K562 (cell line): ENCODE data around the gene CLCN2. TPM values are rescaled to one million over a fixed set of nuclear protein-coding genes. Genes with fewer than 3 reads are reported as not detected.

ENCODE experiments used
- ATAC-seq: fragments of 200-7000 bp; cut with Tn5 transposase; 3 replicates; pipeline ENCODE4 v1.9.1; 2020; ENCODE audit warnings: moderate library complexity
- BruUV-seq: library from RNA; stranded (reverse); fragments of 400-500 nt; replicated peaks from 2 replicates; lab custom pipeline; 2021; lab: Mats Ljungman, UMichigan
- CTCF ChIA-PET: fragments of 300-600 bp; formaldehyde crosslinking; extraction: SDS; loops from one replicate; lab custom pipeline; 2021; ENCODE audit warnings: low intra/inter-chr PET ratio; lab: Yijun Ruan, JAX
- POLR2A ChIA-PET: fragments of 300-600, 350-650 bp; sonication (Branson Sonifier 250); formaldehyde crosslinking; extraction: SDS; loops from one replicate; lab custom pipeline; 2021; ENCODE audit warnings: antibody characterized with exemption, inconsistent platforms; lab: Yijun Ruan, JAX
- DNase-seq, 4 experiments: peaks; one replicate each; pipeline versions ENCODE4 v3.0.0 to v3.0.0-alpha.2; 2011 to 2018; ENCODE audit warnings: low spot score in 3 of 4, mixed read lengths in 3 of 4; ENCODE audit errors: extremely low read depth in 1 of 4
- FAIRE-seq: peaks from 2 replicates; lab custom pipeline; 2011; peaks lifted over from hg19 to GRCh38; lab: Jason Lieb, UNC
- H2AFZ ChIP-seq: 2 replicates; pipeline ENCODE4 v1.6.0; 2011; ENCODE audit warnings: low read depth, low read length, control low read depth, inconsistent platforms
- H3K27ac ChIP-seq: fragments of 200-600 bp; 3 replicates; pipeline ENCODE4 v1.8.0; 2011; ENCODE audit warnings: low read depth, mild to moderate bottlenecking, control low read depth, inconsistent platforms, low read length, moderate library complexity, mixed read lengths; ENCODE audit errors: extremely low read depth
- H3K27me3 ChIP-seq, 2 experiments: fragments of 300-600 bp in 1 of 2; 2 replicates in 1 of 2; 3 replicates in 1 of 2; pipeline versions ENCODE4 v1.6.0 to v1.8.0; 2011; ENCODE audit warnings: inconsistent platforms in 2 of 2, low read length in 2 of 2, mild to moderate bottlenecking in 1 of 2, mixed read lengths in 1 of 2, moderate library complexity in 1 of 2; ENCODE audit not compliant: control insufficient read depth in 2 of 2, insufficient read depth in 2 of 2
- H3K36me3 ChIP-seq: fragments of 300-600 bp; 3 replicates; pipeline ENCODE4 v1.8.0; 2011; ENCODE audit warnings: mild to moderate bottlenecking, low read length, inconsistent platforms; ENCODE audit not compliant: control insufficient read depth, insufficient read depth
- H3K4me1 ChIP-seq, 2 experiments: fragments of 200-600 bp in 1 of 2; replicated peaks in 1 of 2; 2 replicates in 1 of 2; 3 replicates in 1 of 2; pipeline versions ENCODE4 v1.5.1 to v1.8.0; 2011; ENCODE audit warnings: inconsistent platforms in 2 of 2, low read length in 2 of 2, mild to moderate bottlenecking in 1 of 2, mixed read lengths in 1 of 2, moderate library complexity in 1 of 2; ENCODE audit not compliant: control insufficient read depth in 2 of 2, insufficient read depth in 2 of 2
- H3K4me2 ChIP-seq: 2 replicates; pipeline ENCODE4 v1.6.1; 2011; ENCODE audit warnings: low read length, control low read depth, inconsistent platforms, mixed read lengths; ENCODE audit not compliant: insufficient read depth
- H3K4me3 ChIP-seq: fragments of 200-600 bp; sonication (generic), shearing (Covaris generic); 2 replicates; pipeline ENCODE4 v1.5.1; 2016; ENCODE audit warnings: control low read depth, inconsistent platforms
- H3K79me2 ChIP-seq: fragments of 200-600 bp; 3 replicates; pipeline ENCODE4 v1.8.0; 2011; ENCODE audit warnings: low read length, inconsistent platforms; ENCODE audit not compliant: control insufficient read depth, insufficient read depth
- H3K9ac ChIP-seq, 2 experiments: 2 replicates each; pipeline versions ENCODE4 v1.6.0 to v1.6.1; 2011; ENCODE audit warnings: low read depth in 2 of 2, low read length in 2 of 2, control low read depth in 1 of 2, inconsistent platforms in 1 of 2, mild to moderate bottlenecking in 1 of 2, mixed read lengths in 1 of 2; ENCODE audit not compliant: insufficient read depth in 1 of 2
- H3K9me1 ChIP-seq: one replicate; pipeline ENCODE4 v1.6.0; 2011; ENCODE audit warnings: inconsistent platforms, mild to moderate bottlenecking, low read length, moderate library complexity; ENCODE audit not compliant: control insufficient read depth, insufficient read depth
- H3K9me3 ChIP-seq: replicated peaks from 2 replicates; pipeline ENCODE4 v1.5.1; 2011; ENCODE audit warnings: low read depth, low read length, inconsistent platforms; ENCODE audit not compliant: control insufficient read depth, insufficient read depth
- H4K20me1 ChIP-seq: replicated peaks from 2 replicates; pipeline ENCODE4 v1.6.1; 2011; ENCODE audit warnings: low read length, inconsistent platforms, mixed read lengths; ENCODE audit not compliant: control insufficient read depth, insufficient read depth
- ARID1B ChIP-seq: fragments of 450-650 bp; IDR thresholded peaks from 2 replicates; pipeline ENCODE4 v1.6.1; 2016; ENCODE audit warnings: antibody characterized with exemption, mild to moderate bottlenecking, inconsistent platforms
- ATF7 ChIP-seq: fragments of 450-650 bp; IDR thresholded peaks from 2 replicates; pipeline ENCODE4 v1.7.1; 2014; ENCODE audit warnings: mild to moderate bottlenecking, moderate library complexity
- CREB5 ChIP-seq: fragments of 250-450 bp; sonication (Bioruptor Pico); IDR thresholded peaks from 2 replicates; pipeline ENCODE4 v1.5.0; 2020; ENCODE audit warnings: mild to moderate bottlenecking
- EP300 ChIP-seq: IDR thresholded peaks from 2 replicates; pipeline ENCODE4 v1.6.1; 2012; ENCODE audit warnings: low read length, improper control_type of control experiment
- ESRRA ChIP-seq: fragments of 450-650 bp; IDR thresholded peaks from 2 replicates; pipeline ENCODE4 v1.6.1; 2014; ENCODE audit warnings: low read depth, mild to moderate bottlenecking, moderate library complexity, borderline replicate concordance
- KLF6 ChIP-seq: fragments of 250-450 bp; sonication (Bioruptor Pico); IDR thresholded peaks from 2 replicates; pipeline ENCODE4 v1.4.0; 2020; ENCODE audit warnings: mild to moderate bottlenecking, moderate library complexity, borderline replicate concordance
- SNIP1 ChIP-seq: fragments of 450-650 bp; IDR thresholded peaks from 2 replicates; pipeline ENCODE4 v1.7.1; 2017; ENCODE audit warnings: low read depth, mild to moderate bottlenecking
- TOE1 ChIP-seq, 2 experiments: fragments of 450-650 bp in 1 of 2; sonication (generic) in 1 of 2; formaldehyde crosslinking in 1 of 2; IDR thresholded peaks; 2 replicates each; pipeline versions ENCODE4 v1.7.1 to v1.8.0; 2016 to 2022; ENCODE audit warnings: borderline replicate concordance in 2 of 2, mild to moderate bottlenecking in 2 of 2, antibody characterized with exemption in 1 of 2, inconsistent platforms in 1 of 2, low read depth in 1 of 2, missing genetic modification reagents in 1 of 2, moderate library complexity in 1 of 2
- ZFX ChIP-seq: sonication (generic); formaldehyde crosslinking; IDR thresholded peaks from 2 replicates; pipeline ENCODE4 v1.8.0; 2022; ENCODE audit warnings: mild to moderate bottlenecking, missing genetic modification reagents, moderate library complexity
- ZNF263 ChIP-seq: sonication (generic); formaldehyde crosslinking; IDR thresholded peaks from 2 replicates; pipeline ENCODE4 v1.8.0; 2022; ENCODE audit warnings: mild to moderate bottlenecking, missing genetic modification reagents, borderline replicate concordance
- ZNF41 ChIP-seq: fragments of 250-450 bp; sonication (Bioruptor Pico); conservative IDR thresholded peaks from 2 replicates; pipeline ENCODE4 v1.4.0; 2020; ENCODE audit warnings: mild to moderate bottlenecking
- WGBS: fragments of 100-300 bp; shearing (Covaris generic); methylation state at CpG from one replicate; pipeline ENCODE4 v1.1.6; 2016; ENCODE audit warnings: low coverage, mixed read lengths; ENCODE audit not compliant: insufficient coverage; ENCODE audit errors: missing lambda C conversion rate; 5-methylcytosine and 5-hydroxymethylcytosine counted together
- in situ Hi-C: fragments of 300-500 bp; cut with MboI; formaldehyde crosslinking; loops from 4 replicates; pipeline ENCODE4 v1.15.0; 2018; ENCODE audit warnings: inconsistent platforms, mixed read lengths
- intact Hi-C: fragments of 100-400 bp; cut with micrococcal nuclease; formaldehyde crosslinking; loops from 2 replicates; pipeline ENCODE4 v1.14.2; 2022
- polyA plus RNA-seq, 8 experiments: library from polyadenylated mRNA; depleted of rRNA in 4 of 8; stranded (reverse) in 5 of 8; unstranded in 3 of 8; fragments of >200 nt; fragmentation: Nextera tagmentation in 2 of 8; fragmentation: Illumina TruSeq in 1 of 8; extraction: Ambion mirVana in 2 of 8; extraction: Trizol in 1 of 8; gene quantifications; 2 replicates each; pipeline versions ENCODE4 v1.2.1 to v1.2.3, GENCODE V29; 2011 to 2014; ENCODE audit warnings: inconsistent platforms in 1 of 8, missing spikeins in 1 of 8
- total RNA-seq, 7 experiments: library from RNA; depleted of rRNA in 6 of 7; stranded (reverse); fragments of >200 nt in 6 of 7; fragmentation: Illumina TruSeq in 2 of 7; extraction: Trizol in 2 of 7; gene quantifications; 2 replicates each; pipeline versions ENCODE4 v1.2.1 to v1.2.3, GENCODE V29; 2011 to 2021; ENCODE audit warnings: low replicate concordance in 1 of 7
- TF ChIP-seq, protein P1 (sequence below): fragments of 250-450 bp; sonication (Bioruptor Pico); IDR thresholded peaks from 2 replicates; pipeline ENCODE4 v1.8.0; 2022; ENCODE audit warnings: inconsistent platforms

Gene CLCN2
- total and polyA plus RNA-seq, 9 of the 15 experiments (the other 6 are each of a cell fraction or from before 2014, with no cell fraction given) = 0.10 to 14.0 (median 6.9) TPM

DNA sequence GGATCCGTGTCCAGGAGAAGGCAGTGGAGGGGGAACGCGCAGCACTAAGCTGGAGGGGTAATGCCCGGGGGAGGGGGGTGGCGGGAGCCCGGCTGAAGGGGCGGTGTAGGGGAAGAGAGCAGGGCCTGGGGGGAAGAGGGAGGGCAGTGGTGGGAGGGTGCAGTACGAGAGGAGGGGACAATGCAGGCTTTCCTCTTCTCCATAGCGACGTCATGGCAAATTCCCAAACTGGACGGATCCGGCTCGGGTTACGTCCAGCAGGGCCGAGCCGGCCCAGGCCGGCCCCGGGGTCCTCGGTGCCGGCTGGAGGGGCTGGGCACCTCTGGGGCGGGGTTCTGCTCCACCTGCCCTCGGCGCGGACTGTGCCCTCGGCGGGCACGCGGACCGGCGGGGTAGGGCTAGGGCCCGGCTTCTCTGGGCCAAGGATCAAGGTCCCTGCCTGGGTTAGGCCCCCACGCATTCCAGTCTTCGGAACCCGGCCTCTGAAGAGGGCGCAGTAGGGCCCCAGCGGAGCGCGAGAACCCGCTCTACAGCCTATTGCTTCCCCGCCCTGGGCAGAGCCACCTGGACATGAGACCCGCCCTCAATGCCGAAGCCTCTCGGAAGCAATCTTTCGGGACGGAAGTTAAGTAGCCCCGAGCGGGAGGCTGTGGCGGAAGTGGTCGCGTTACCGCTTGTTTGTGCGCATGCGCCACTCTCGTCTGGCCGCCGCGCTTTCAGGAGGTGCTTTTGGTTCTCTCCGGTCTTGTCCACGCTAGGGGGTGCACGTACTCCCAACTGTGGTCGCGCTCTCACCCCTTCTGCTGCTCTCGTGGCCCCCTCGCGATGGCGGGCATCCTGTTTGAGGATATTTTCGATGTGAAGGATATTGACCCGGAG lies 1.5 kb upstream of the CLCN2 start (continued):
- TF ChIP-seq, protein P1, sequence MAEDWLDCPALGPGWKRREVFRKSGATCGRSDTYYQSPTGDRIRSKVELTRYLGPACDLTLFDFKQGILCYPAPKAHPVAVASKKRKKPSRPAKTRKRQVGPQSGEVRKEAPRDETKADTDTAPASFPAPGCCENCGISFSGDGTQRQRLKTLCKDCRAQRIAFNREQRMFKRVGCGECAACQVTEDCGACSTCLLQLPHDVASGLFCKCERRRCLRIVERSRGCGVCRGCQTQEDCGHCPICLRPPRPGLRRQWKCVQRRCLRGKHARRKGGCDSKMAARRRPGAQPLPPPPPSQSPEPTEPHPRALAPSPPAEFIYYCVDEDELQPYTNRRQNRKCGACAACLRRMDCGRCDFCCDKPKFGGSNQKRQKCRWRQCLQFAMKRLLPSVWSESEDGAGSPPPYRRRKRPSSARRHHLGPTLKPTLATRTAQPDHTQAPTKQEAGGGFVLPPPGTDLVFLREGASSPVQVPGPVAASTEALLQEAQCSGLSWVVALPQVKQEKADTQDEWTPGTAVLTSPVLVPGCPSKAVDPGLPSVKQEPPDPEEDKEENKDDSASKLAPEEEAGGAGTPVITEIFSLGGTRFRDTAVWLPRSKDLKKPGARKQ (CRISPR knock-in tag) = no peak
- peak; percentile 84 for TF ChIP-seq ATF7
- TF ChIP-seq ARID1B = no peak; the same call in 1 of the 2 replicates

DNA sequence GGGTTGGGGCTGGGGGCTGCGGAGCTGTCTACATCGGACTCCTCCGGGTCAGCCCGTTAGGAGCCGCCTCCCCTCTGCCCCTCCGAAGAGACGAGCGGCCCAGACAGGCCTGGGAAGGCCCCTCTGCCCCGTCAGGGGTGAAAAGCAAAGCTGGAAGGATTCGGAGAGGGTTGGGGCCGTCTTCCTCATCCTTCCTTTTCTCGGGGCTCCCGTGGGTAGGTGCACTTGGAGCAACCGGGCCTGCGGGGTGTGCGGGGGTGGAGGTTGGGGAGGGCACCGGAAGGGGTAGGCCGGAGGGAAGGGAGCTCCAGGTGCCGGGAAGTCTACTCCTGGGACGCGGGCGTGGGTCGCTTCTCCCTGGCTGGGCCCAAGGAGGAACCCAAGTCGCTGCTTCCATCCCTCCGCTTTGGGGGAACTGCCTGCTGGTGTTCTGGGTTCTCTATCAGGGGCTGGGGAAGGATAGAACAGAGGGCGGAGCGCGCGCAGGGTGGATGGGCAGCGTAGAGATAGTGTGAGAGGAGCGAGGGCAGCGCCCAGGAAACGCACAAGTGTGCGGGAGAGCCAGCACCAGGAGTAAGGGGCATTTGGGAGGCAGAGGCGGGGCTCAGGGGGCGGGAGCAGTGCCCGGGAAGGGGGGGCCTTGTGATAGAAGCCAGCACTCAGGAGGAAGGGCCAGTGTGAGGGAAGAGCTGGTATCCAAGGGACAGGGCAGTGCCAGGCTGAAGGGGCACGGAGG lies 695 bp upstream of the CLCN2 start:
- H3K9ac ChIP-seq = peak overlapping the region; percentile 88 to 95
- no peaks in the 10 kb centered on the region for H3K27me3 ChIP-seq
- peaks cover 8% of the 10 kb centered on the region for H3K9me1 ChIP-seq
- POLR2A ChIA-PET = interaction anchor here (0.6 to 2.6 kb wide), 7 partner anchors 8 to 656 kb away, joined by 3 to 35 read pairs (median 4); no protein-coding TSS in a partner anchor
- no peaks in the 10 kb centered on the region for H4K20me1 ChIP-seq
- WGBS = under 1% methylated on average over 30 of the region's 38 CpGs
- peak overlapping the region; percentile 71 for H3K4me3 ChIP-seq
- DNase-seq (peak; percentile 54 to 76 (median 68)), ATAC-seq (peak; percentile 10), FAIRE-seq (peak; percentile 59)
- CTCF ChIA-PET = no interaction called here
- peaks cover 46% of the 10 kb centered on the region for H3K36me3 ChIP-seq
- H3K9me3 ChIP-seq = no peaks in the 10 kb centered on the region
- no TSS peak for BruUV-seq
- H3K4me1 ChIP-seq = peaks cover 28 to 61% of the 10 kb centered on the region in 2 experiments
- H2AFZ ChIP-seq = peak overlapping the region; percentile 85
- H3K4me2 ChIP-seq = peak overlapping the region; percentile 97
- in situ Hi-C loops (no loop called here), intact Hi-C loops (loop anchor here (1.0 kb wide), 1 partner anchor 17 kb away; no protein-coding TSS in a partner anchor)
- H3K79me2 ChIP-seq = peaks cover 56% of the 10 kb centered on the region
- peak overlapping the region; percentile 98 for H3K27ac ChIP-seq
- TF ChIP-seq EP300 (no peak), KLF6 (CRISPR knock-in tag) (0 out of 2 replicates have a peak, but pooled peaks have one; percentile 18), ESRRA (no peak), TOE1 (IDR thresholded peaks at IDR 0.05; ENCODE audit: borderline replicate concordance) (peak; percentile 49; the same call in 1 of the 2 replicates), TOE1 (CRISPR knock-in tag; IDR thresholded peaks at IDR 0.05; ENCODE audit: borderline replicate concordance, low read depth) (no peak), CREB5 (0 out of 2 replicates have a peak, but pooled peaks have one; percentile 7), ZNF41 (CRISPR knock-in tag) (no peak), ZNF263 (CRISPR knock-in tag) (peak; percentile 59), ZFX (CRISPR knock-in tag) (peak; percentile 81), SNIP1 (no peak)
